ENCODE measurements around the gene SORL1-AS1.

SORL1-AS1 gene

GRCh38 chr11:121406291-121406690, 46.5 kb downstream of the SORL1-AS1 start:
- in situ Hi-C loops (cut with MboI; ENCODE audit: low sequenced_read_pairs): no loop called here

- in situ Hi-C loops (cut with MboI; ENCODE audit: low sequenced_read_pairs): no loop called here
Measured at GRCh38 chr11:121405646-121406045, 47.1 kb downstream of the SORL1-AS1 start.

- in situ Hi-C loops (cut with MboI; ENCODE audit: low sequenced_read_pairs): no loop called here
Measured at GRCh38 chr11:121394785-121395184, 58.0 kb downstream of the SORL1-AS1 start.

GRCh38 chr11:121393855-121394254, 58.9 kb downstream of the SORL1-AS1 start:
- in situ Hi-C loops (cut with MboI; ENCODE audit: low sequenced_read_pairs): no loop called here

GRCh38 chr11:121391914-121392313, 60.9 kb downstream of the SORL1-AS1 start:
- in situ Hi-C loops (cut with MboI; ENCODE audit: low sequenced_read_pairs): no loop called here

- in situ Hi-C loops (cut with MboI; ENCODE audit: low sequenced_read_pairs): no loop called here
Measured at GRCh38 chr11:121389651-121390050, 63.1 kb downstream of the SORL1-AS1 start.

Data from HL-60/S4 (cell line).